NOMO-1 treated with DMSO at 0.1 percent for 48 hours (cell line): ENCODE data around the gene OR5H2.
"Not testable (repeated sequence)": the region's sequence is repeated elsewhere in the genome, so short reads cannot be mapped to it uniquely, and the experiment has no call there.

Experiments
- DNase-seq: peaks from one replicate; lab custom pipeline; 2025; ENCODE audit not compliant: unreplicated experiment; lab: John Stamatoyannopoulos, UW

OR5H2 gene

DNA sequence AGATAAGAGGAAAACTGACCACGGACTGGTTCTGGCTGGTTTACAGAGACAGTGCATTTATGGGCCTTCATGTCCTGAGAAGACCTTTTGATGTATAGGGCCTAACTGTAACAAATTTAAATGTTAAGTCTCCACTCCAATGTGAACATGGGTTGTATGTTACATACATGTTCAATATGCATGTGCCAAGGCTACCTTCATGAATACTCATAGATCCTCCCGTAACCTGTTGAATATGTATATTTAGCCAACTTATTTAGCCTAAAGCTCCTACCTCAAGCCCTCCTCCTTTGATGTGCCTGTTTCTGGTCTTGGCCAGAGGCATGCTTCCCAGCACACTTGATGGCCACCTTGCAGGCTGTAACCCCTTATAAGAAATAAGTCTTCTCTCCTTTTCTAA, at the start of gene OR5H2:
Gene OR5H2, plus strand, starts transcription at position 301 of the 400 bp plus-strand sequence. CDS start 398 bp downstream, outside the sequence.
- no peak for DNase-seq

GRCh38 chr3:98233468-98233867, 48.8 kb upstream of the OR5H2 start:
- no peak for DNase-seq

DNA sequence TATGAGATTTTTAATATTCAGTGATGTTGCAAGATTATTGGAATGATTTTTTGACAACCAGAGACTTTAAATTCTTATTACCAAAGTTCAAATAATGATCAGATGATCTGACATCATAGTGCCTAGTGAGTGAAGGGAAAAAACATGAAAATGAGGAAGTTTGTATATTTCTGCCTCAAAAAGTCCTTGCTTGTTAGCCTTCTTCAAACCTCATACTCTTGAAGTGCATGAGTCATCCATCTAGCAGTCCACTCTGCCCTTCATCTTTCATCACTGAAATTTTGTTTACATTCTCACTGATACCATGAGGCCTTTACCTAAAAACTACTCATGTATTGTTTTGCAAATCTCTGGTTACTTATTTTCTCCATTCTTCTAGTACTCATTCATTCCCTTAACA, 42.2 kb upstream of the OR5H2 start:
- peak; percentile 48 for DNase-seq

GRCh38 chr3:98242155-98242554, 40.1 kb upstream of the OR5H2 start:
- no peak for DNase-seq

- no peak for DNase-seq
Observed at GRCh38 chr3:98243843-98244242, 38.5 kb upstream of the OR5H2 start.

DNA sequence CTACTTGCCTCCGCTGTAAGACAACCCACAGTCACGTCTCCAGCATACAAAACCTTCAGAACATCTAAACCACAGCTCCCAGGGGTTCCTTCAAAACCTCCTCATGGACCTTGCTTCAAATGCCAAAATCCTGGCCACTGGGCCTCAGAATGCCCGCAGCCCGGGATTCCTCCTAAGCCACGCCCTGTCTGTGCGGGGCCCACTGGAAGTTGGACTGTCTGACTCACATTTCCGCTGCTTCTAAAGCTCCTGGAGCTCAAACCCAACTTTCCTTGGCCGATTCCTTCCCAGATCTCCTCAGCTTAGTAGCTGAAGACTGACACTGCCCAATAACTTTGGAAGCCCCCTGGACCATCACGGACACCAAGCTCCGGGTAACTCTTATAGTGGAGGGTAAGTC, 36.2 kb upstream of the OR5H2 start:
- no peak for DNase-seq

DNA sequence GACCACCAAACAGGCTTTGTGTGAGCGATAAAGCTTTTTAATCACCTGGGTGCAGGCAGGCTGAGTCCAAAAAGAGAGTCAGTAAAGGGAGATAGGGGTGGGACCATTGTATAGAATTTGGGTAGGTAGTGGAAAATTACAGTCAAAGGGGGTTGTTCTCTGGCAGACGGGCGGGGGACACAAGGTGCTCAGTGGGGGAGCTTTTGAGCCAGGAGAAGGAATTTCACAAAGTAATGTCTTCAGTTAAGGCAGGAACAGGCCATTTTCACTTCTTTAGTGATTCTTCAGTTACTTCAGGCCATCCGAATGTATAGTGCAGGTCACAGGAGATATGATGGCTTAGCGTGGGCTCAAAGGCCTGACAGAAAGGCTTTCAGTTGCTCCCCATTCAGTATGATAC, 26.3 kb upstream of the OR5H2 start:
- not testable (repeated sequence) for DNase-seq

DNA sequence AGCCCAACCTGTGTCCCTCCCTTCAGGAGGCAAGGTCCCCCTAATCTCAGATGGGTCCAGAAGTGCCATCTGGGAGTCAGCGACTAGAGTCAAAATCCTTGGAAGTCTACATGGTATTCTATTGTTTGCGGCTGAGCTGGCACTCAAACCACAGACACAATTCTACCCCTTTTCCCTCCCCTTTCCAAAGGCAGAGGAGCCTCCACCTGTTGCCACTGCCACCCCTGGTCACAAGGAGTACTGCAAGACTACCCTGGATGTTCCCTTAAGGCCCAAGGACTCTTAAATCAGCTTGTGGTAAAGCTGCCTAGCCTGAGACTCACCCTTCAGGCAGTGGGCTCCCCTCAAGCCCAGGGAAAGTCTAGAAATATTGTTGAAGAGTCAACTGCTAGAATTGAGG, 22.6 kb upstream of the OR5H2 start:
- DNase-seq = no peak

- DNase-seq = no peak
Observed at GRCh38 chr3:98262046-98262445, 20.3 kb upstream of the OR5H2 start.

GRCh38 chr3:98263944-98264343, 18.4 kb upstream of the OR5H2 start, which contains the start of gene OR5H6:
TSS of gene OR5H6 (plus strand) at chr3:98264244. CDS start at chr3:98264333, 89 bp downstream.
- no peak for DNase-seq

DNA sequence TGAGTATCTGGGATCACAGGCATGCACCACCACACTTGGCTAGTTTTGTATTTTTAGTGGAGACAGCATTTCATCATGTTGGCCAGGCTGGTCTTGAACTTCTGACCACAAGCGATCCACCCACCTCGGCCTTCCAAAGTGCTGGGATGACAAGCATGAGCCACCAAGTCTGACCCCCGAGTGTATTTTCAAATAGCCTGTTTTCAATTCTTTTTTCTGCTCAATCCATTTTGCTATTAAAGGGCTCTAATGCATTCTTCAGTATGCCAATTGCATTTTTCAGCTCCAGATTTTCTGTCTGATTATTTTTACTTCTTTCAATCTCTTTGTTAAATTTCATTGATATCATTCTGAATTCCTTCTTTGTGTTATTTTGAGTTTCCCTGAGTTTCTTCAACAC, 12.5 kb upstream of the OR5H2 start:
- no peak for DNase-seq

DNA sequence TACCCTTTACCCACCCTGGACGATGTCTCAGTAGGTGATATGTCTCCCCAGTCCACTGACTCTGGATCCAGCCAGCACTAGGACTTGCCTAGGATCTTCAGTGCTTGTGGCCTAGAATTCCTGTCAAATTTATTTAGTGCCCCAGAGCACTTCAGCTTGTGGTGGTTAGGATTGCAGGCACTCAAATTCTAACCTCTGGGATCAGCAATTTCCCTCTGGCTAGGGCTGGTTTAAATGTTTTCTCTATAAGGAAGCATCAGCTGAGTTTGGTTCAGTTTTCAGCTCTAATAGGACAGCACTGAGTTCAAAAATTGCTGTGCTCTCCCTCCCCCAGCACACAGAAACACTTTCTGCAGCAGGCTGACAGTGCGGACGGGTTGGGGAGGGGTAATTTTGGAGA, 10.2 kb upstream of the OR5H2 start:
- DNase-seq = no peak

DNA sequence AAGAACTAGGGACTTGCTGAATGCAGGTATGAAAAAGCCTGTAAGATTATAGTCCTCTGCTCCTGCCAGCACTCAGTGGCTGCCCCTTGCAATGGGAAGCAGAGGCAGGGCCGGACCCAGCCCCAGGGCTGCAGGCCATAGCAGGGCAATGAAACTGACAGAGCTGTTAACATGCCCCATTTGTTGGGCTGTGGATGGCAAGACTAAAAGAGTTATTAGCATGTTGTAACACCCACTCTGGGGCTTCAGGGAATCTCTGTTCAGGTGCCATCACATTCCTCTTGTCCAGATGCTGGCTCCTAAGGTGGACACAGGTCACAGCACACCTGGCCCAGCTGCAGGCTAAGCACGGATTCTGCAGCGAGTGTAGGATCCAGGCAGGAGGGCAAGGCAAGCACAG, 7.4 kb upstream of the OR5H2 start:
- no peak for DNase-seq

DNA sequence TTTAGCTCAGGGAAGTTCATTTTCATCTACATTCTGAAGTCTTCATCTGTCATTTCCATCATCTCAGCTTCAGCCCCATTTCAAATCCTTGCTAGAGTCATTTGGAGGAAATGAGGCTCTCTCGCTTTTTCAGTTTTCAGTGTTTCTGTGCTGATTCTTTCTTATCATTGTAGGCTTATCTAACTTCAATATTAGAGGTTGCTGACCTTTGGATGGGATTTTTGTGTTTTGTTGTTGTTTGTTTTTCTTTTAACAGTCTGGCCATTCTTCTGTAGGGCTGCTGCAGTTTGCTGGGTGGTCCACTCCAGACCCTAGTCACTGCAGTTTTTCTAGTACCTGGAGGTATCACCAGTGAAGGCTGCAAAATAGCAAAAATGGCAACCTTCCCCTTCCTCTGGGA, 8.6 kb downstream of the OR5H2 start:
- DNase-seq = no peak

GRCh38 chr3:98291332-98291957, 9.1 kb downstream of the OR5H2 start:
- no peak for DNase-seq

DNA sequence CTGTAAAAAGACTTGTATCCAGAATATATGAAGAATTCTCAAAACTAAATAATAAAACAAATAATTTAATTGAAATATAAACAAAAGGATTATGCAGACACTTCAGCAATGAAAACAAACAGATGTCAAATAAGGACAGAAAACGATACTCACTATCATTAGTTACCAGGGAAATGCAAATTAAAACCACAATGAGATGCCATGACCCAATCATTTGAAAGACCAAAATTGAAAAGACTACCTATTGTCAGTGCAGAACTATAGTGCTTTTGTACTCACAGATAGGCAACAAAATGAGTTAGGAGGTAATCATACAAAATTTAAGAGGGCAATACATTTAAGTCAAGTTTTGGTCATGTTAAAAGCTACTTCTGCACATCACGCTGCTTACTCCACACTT, 39.8 kb downstream of the OR5H2 start:
- DNase-seq = no peak

DNA sequence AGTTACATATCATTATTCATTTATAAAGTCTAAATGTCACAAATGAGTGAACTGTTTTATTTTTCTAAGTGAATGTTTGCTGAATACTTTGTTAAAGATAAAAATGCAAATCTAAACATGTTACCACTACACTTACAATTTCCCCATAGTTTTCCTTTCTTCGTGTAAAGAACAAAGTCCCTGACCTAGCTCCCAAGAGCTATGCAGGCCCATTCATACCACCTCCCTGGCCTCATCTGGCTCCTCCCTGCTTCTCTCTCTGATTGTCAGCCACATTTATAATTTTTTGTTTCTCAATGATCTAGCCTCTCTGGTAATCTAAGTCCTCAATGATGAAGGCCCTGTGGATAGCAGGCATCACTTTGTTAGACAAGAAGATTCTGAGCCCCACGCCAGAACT, 40.4 kb downstream of the OR5H2 start:
- no peak for DNase-seq

DNA sequence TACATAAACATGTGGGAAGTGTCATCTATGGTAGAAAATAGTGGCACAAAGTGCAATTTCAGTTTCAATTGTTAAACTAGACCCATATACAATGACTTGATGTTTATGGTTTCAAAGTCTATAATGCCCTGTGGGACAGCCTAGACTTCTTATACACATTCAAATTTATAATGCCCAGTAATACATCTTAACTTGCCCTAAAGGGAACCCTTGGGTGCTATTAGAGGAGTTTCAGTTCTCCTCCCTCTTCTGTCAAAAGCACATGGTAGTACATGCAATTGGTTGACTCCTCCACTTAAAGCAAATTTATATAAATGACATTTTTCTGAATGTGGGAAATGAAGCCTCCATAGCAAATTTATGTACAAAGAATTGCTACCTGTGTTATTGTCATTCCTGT, 41.1 kb downstream of the OR5H2 start:
- no peak for DNase-seq

- DNase-seq = no peak
Observed at GRCh38 chr3:98325055-98325454, 42.8 kb downstream of the OR5H2 start.

- no peak for DNase-seq
Observed at GRCh38 chr3:98326105-98326893, 44.0 kb downstream of the OR5H2 start.

- no peak for DNase-seq
Observed at GRCh38 chr3:98326945-98327344, 44.6 kb downstream of the OR5H2 start.

- DNase-seq = no peak
Observed at GRCh38 chr3:98328933-98329332, 46.6 kb downstream of the OR5H2 start.
